Fibroblast of the aortic adventitia (primary cell): ENCODE results near the gene C10orf67. TPM values are rescaled to one million over a fixed set of nuclear protein-coding genes. Genes with fewer than 3 reads are reported as not detected.

Source experiments
- DNase-seq: peaks from one replicate; pipeline ENCODE4 v3.0.0-alpha.2; 2010; ENCODE audit warnings: low read depth
- H3K4me3 ChIP-seq: 2 replicates; pipeline ENCODE4 v1.5.1; 2011; ENCODE audit warnings: low read depth, mild to moderate bottlenecking, control low read depth, low read length, moderate library complexity
- total RNA-seq: library from RNA; depleted of rRNA; stranded (reverse); fragments of >200 nt; gene quantifications from 2 replicates; pipeline ENCODE4 v1.2.3, GENCODE V29; 2012; ENCODE audit warnings: low replicate concordance
- TF ChIP-seq, protein P1 (sequence below): IDR thresholded peaks from 2 replicates; pipeline ENCODE4 v1.5.1; 2011; ENCODE audit warnings: mild to moderate bottlenecking, low read length, control low read depth, inconsistent platforms; ENCODE audit not compliant: insufficient read depth

C10orf67 gene
- total RNA-seq, 1 donor, result 0.09 TPM

DNA sequence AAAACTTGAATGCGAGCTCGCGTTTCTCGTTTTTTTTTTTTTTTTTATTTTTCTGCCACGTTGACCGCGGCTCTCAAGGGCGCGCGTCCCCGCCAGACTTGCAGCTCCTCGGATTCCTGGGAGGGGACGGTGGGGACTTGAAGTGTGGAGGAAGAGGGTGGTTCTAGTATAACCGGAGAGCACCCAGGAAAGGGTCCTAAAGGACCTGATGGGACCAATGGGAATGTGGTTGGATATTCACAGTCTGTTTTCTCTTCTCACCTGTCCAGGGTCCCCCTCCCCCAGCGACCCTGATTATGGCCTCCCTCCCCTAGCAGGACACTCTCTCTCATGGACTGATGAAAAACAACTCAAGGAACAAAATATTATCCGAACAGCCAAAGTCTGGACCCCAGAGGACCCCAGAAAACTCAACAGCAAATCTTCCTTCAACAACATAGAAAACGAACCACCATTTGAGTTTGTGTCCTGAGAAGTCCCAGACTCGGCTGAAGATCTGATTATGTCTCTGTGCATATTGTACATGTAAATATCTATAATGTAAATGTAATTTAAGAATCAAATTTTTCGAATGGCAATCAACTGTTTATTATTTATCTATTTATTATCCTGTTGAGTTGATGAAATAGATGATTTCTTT, 151.0 kb downstream of the C10orf67 start:
- TF ChIP-seq, protein P1, sequence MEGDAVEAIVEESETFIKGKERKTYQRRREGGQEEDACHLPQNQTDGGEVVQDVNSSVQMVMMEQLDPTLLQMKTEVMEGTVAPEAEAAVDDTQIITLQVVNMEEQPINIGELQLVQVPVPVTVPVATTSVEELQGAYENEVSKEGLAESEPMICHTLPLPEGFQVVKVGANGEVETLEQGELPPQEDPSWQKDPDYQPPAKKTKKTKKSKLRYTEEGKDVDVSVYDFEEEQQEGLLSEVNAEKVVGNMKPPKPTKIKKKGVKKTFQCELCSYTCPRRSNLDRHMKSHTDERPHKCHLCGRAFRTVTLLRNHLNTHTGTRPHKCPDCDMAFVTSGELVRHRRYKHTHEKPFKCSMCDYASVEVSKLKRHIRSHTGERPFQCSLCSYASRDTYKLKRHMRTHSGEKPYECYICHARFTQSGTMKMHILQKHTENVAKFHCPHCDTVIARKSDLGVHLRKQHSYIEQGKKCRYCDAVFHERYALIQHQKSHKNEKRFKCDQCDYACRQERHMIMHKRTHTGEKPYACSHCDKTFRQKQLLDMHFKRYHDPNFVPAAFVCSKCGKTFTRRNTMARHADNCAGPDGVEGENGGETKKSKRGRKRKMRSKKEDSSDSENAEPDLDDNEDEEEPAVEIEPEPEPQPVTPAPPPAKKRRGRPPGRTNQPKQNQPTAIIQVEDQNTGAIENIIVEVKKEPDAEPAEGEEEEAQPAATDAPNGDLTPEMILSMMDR, result no peak
- DNase-seq, result no peak
- H3K4me3 ChIP-seq, result no peak overlapping the region

DNA sequence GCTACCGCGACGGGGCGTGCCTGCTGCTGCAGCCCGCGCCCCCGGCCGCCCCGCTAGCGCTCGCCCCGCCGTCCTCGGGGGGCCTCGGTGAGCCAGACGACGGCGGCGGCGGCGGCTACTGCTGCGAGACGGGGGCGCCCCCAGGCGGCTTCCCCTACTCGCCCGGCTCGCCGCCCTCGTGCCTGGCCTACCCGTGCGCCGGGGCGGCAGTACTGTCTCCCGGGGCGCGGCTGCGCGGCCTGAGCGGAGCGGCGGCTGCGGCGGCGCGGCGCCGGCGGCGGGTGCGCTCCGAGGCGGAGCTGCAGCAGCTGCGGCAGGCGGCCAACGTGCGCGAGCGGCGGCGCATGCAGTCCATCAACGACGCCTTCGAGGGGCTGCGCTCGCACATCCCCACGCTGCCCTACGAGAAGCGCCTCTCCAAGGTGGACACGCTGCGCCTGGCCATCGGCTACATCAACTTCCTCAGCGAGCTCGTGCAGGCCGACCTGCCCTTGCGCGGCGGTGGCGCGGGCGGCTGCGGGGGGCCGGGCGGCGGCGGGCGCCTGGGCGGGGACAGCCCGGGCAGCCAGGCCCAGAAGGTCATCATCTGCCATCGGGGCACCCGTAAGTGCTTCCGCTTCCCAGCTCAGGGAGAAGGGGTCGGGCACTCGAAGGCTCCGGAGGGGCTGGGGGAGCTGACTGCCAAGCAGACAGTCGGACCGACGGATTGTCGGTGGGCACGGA, 151.7 kb downstream of the C10orf67 start:
- no peak overlapping the region for H3K4me3 ChIP-seq
- no peak for DNase-seq
- TF ChIP-seq, protein P1, result no peak

DNA sequence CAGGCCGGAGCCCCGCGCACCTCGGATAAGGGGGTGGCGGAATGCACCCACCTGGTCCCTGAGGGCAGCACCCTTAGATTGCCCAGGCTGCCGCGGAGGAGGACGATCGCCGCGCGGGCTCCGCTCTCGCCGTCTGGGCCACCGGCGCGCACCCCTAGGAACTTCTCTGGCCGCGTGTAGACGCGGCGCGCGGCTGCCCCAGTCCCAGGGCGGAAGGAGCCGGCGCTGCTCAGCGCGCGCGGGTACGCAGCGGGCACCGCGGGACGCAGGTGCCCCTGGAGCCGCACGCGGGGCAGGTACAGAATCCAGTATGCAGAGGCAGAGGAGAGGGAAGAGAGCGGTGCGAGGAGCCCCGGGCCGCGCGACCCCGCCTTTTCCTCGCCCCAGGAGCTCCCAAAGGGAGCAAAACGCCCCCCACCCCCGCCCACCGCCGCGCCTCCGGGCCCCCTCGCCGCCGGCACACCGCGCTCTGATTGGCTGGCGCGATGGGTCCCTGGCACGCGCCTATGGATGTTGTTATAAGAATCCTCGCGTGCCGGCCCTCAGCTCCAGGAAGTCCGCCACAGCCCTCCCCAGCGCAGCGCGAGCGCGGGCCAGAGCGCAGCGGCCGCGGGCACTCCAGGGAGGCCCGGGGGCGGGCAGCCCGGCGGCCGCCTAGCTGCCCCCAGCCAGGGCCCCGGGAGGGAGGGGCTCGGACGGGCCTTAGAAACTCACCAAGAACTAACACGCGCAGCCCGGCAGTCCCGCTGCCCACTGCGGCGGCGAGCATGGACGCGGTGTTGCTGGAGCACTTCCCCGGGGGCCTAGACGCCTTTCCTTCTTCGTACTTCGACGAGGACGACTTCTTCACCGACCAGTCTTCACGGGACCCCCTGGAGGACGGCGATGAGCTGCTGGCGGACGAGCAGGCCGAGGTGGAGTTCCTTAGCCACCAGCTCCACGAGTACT, 152.6 kb downstream of the C10orf67 start, which contains the start of gene PTF1A:
Gene PTF1A, plus strand, starts transcription at position 549 of the 948 bp plus-strand sequence. Its CDS starts 219 bp downstream, at position 768.
- TF ChIP-seq, protein P1, result no peak
- no peak within 1 kb of the TSS for H3K4me3 ChIP-seq

DNA sequence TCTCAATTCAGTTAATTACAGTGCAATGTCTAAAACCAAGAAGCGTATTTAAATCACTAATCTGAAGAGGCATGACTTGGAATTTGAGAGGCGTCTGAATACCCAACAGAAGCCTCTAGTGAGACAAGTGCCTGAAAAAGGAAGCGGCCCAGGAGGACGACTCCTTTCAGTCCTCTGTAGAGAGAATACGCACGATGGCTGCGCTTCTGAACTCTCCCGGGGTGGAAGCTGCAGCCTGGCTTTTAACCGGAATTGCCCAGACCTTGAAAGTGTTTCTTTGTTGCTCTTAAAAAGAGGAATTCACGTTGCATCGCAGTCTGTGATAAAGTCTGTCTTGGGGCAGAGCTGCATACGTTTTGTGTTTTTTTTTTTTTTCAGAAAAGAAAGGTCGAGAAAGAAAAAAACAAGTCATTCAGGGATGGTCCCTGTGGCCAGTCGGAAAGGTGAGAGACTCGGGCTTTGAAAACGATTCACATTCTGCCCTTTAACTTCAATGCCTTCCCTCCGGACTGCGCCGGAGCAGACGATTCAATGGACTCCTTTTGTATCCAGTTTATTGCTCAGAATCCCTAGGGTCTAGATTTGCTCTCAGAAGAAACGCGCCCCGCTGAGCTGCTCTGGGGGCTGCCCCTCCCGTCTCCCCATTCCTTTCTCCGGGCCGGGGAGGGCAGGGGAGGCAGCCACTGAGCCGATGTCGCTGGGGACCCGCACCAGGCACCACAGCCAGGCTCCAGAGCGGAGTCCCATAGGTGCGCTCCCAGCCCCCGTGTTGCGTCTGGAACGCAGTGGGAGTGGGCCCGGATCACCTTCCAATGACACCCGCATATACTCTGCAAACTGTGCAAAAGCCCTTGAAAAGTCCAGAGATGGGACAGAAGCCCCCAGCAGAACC, 153.5 kb downstream of the C10orf67 start:
- TF ChIP-seq, protein P1, result no peak
- no peak for DNase-seq
- no peak overlapping the region for H3K4me3 ChIP-seq

More for the DNA sequence above, 152.6 kb downstream of the C10orf67 start, which contains the start of gene PTF1A:
- DNase-seq, result no peak

DNA sequence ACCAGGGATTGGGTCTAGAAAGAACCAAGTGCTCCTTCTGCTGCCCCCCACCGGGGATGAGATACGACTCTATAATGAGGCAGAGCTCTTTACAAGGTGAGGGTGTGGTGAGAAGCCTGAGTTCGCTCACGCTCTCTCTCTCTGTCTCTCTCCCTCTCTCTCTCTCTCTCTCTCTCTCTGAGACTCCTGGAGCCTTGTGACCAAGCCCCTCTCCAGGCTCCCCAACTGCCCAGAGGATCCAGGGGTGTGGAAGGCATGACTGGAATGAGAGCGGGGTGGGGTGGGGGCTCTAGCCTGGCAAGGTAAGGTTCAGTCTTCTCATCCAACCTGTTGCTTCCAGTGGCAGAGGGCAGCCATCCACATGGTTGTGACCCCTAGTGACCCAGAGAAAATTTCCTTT, 155.6 kb downstream of the C10orf67 start:
- no peak for DNase-seq
- TF ChIP-seq, protein P1, result no peak
- no peak overlapping the region for H3K4me3 ChIP-seq
